CD1c-positive myeloid dendritic cell (primary cell): ENCODE data around the gene SAP30BP.

Source experiments
- DNase-seq: peaks from one replicate; pipeline ENCODE4 v3.0.0-alpha.2; 2016; ENCODE audit errors: extremely low spot score

SAP30BP gene

DNA sequence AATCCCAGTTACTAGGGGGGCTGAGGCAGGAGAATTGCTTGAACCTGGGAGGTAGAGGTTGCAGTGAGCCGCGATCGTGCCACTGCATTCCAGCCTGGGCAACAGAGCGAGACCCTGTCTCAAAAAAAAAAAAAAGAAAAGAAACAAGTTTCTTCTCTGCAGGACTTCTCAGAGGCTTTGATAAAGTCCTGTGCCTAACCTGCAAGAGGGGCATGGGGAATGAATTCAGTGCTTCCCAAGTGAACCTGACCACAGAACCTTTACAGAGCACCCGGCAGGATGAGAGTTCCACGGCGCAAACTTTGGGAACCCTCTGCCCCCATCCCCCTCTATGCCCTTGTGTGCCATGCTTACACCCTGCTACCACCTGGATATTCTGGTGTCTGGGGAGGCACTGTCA lies 72.0 kb downstream of the SAP30BP start:
- no peak for DNase-seq

DNA sequence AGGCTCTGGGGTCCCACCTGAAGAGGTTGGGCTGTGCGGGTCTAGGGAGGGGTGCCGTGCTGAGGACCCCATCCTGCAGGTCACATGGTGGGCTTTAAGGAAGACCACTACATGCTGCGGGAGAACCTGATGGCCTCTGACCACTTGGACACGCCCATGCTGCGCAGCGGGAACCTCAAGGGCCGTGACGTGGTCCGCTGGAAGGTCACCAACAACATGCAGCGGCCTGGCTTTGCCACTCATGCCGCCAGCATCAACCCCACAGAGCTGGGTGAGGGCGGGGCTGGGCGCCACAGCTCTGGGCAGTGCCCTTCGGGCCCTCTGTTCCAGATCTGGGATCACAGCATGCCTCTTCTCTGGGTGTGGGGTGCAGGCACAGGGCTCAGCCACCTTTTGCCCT lies 72.7 kb downstream of the SAP30BP start:
- no peak for DNase-seq

DNA sequence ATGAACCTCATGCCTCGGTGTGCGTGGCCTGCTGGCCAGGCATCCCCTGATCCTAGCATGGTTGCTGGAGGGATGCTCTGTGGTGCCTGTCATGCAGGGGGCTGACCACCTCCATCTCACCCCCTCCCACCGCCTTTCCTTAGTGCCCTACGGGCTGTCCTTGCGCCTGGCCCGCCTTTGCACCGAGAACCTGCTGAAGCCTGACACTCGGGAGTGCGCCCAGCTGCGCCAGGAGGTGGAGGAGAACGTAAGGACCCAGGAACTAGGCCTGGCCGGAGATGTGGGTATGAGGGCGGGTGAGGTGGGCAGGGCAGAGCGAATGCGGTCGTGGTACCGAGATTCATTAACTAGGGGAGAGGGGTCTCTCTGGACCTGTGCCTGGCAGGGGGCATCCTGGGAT lies 73.1 kb downstream of the SAP30BP start:
- DNase-seq: no peak

DNA sequence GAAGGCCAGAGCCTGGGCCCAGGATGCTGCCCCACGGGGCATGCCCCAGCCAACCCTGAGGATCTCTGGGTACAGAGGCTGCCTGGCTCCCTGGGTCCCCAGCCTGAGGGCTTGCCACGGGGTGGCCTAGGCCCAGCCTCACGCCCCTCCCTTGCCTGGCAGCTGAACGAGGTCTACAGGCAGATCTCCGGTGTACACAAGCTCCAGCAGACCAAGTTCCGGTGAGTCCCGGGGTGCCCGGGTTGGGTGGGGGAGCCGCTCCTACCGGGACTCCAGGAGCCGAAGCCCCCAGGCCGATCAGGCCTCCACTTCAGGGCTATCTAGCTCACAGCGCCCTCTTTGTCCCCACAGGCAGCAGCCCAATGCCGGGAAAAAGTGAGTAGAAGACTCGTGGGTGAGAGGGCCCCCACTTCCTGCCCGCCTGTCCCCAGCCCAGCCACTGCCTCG lies 73.5 kb downstream of the SAP30BP start:
- DNase-seq: no peak

GRCh38 chr17:75742337-75742736 lies 75.2 kb downstream of the SAP30BP start:
- no peak for DNase-seq

GRCh38 chr17:75743625-75744206 lies 76.6 kb downstream of the SAP30BP start:
- no peak for DNase-seq

DNA sequence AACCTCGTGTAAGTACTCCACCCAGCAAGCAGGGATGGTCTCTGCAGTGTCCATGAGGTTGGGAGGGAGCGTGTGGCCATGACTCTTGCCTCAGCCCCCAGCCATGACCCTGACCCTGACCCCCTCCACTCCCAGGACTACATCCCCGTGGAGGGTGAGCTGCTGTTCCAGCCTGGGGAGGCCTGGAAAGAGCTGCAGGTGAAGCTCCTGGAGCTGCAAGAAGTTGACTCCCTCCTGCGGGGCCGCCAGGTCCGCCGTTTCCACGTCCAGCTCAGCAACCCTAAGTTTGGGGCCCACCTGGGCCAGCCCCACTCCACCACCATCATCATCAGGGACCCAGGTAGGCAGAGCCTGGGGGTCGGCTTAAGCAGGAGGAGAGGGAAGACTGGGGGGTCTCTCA lies 81.6 kb downstream of the SAP30BP start:
- DNase-seq: no peak

- peak; percentile 89 for DNase-seq
These were observed 82.6 kb downstream of the SAP30BP start for GRCh38 chr17:75749545-75750389.

- DNase-seq: no peak
These were observed 83.7 kb downstream of the SAP30BP start for GRCh38 chr17:75750661-75751423.

DNA sequence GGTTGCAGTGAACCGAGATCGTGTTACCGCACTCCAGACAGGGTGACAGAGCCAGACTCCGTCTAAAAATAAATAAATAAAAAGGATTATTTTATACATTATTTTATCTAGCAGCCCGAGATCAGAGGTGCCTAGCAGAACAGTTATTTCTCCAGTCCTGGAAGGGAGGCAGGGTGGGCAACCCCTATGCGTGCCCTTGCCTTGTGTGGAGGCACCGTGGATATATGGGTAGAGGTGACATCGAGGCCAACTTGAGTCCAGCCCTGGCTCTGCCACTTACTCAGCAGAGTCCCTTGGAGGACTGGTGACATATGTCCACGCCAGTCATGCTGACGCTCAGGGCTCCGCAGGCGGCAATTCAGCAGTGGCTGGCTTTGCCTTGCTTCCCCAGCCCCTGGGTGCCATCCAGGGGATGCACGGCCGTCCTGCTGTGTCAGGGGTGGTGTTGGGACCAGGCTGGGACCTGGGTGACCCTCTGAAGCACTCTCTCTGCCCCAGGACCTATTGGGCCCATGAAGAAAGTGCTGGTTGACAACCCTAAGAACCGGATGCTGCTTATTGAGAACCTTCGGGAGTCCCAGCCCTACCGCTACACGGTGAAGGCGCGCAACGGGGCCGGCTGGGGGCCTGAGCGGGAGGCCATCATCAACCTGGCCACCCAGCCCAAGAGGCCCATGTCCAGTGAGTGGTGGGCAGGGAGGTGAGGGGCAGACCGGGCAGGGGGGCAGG lies 84.7 kb downstream of the SAP30BP start:
- no peak for DNase-seq

DNA sequence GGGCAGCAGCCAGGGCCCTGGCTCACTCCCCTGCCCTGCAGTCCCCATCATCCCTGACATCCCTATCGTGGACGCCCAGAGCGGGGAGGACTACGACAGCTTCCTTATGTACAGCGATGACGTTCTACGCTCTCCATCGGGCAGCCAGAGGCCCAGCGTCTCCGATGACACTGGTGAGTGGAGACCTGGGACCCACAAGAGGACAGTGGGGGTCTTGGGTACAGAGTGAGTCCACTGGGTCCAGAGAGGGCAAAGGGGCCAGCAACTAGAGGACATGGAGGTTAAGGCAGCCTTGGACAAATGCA lies 85.2 kb downstream of the SAP30BP start:
- DNase-seq: no peak

DNA sequence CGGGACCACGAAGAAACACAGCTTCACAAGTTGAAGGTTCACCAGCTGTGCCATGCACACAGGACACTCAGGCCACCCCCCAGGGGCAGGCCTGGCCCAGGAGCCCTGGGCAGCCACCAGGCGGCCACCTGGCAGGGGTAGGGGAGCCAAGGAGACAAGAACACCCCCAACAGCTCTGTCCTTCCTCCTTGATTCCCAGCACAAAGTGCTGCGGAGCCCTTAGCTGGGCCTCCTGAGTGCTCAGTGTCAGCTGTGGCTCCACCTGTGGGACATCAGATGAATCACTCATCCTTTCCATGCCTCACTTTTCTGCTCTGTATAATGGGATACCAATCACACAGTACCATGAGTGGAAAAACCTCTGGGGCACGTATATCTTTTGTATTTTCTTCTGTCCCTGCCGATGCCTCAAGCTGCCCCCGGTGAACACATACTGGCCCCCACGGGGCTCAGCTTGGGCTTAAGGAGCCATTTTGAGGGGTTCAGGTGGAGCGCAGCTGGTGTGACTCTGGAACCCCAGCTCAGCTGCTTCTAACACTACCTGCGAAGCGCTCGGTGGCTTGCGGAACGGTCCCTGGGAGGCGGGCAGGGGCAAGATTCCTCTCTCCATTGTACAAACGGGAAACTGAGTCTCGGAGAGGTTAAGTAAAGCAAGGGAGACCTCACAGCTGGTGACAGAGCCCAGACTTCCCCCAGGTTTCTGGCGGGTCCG lies 85.8 kb downstream of the SAP30BP start:
- no peak for DNase-seq

DNA sequence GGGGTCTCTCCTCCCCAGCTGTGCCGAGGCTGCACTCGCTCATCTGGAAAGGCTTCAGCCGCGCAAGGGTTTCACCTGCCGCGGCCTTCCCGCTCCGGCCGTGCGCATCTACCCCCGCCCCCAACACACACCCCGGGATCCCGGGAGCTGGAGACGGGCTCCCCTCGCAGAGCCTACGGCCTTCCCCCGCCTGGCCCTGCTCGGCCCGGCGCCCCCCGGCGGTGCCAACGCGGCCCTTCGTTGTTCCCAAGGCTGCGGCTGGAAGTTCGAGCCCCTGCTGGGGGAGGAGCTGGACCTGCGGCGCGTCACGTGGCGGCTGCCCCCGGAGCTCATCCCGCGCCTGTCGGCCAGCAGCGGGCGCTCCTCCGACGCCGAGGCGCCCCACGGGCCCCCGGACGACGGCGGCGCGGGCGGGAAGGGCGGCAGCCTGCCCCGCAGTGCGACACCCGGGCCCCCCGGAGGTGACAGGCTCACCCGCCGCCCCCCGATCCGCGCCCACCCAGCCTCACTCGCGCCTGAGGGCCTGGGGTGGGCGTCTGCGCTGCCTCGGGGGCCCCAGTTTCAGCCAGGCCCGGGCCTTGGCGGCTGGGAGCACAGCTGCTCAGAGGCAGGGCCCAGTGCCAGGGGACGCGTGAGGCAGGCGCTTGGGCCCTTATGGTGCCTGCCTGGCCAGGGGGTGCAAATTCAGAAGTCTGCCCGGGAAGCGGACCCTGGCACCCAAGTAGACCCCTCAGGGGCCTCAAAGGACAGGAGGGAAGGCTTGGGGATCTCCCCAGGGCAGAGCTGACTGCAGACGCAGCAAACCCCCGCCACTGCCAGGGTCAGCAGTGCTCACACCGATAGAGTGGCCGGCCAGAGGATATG lies 86.6 kb downstream of the SAP30BP start:
- peak; percentile 73 for DNase-seq

GRCh38 chr17:75754378-75755204 lies 87.5 kb downstream of the SAP30BP start:
- DNase-seq: peak; percentile 33

DNA sequence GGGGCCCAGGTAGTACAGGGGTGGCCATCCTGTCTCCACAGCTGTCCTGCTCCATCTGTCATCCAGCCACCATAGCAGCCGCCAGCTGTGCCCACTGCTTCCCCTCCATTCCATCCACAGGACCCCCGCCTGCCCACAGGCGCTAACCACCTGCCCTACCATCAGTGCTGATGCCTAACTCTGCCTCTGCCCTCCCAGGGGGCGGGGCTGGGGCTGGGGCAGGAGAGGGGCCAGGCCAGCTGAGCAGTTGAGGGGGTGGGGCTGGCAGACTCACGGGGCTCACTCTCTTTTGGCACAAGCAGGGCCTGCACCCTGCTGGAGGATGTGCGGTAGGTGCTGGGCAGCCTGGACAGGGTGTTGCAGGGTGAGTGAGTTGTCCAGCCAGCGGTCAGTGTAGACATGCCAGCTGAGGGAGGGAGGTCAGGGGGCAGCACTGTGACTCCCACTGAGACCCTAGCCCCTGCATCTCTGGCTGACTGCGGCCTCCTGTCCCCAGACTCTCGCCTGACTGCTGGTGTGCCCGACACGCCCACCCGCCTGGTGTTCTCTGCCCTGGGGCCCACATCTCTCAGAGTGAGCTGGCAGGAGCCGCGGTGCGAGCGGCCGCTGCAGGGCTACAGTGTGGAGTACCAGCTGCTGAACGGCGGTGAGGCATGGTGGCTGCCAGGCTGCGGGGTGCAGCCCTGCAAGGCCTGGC lies 88.2 kb downstream of the SAP30BP start:
- DNase-seq: no peak

DNA sequence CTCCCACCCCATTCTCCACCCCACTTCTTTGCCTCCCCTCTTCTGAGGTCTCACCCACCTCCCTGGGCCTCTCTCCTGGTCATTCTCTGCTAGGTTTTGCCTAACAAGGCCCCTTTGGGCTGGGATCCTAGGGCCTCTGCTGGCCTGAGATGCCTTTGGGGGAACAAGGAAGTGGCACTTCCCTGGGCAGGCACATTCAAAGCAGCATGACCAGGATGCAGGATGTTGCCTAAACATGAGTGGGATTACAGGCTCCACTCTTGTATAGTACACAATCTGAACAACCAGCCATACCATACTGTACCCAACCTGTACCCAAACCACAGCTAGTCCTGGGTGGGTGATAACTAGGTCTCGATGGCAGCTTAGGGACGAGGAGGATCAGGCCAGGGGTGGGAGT lies 88.9 kb downstream of the SAP30BP start:
- peak; percentile 62 for DNase-seq

- no peak for DNase-seq
These were observed 89.4 kb downstream of the SAP30BP start for GRCh38 chr17:75756451-75757085.

DNA sequence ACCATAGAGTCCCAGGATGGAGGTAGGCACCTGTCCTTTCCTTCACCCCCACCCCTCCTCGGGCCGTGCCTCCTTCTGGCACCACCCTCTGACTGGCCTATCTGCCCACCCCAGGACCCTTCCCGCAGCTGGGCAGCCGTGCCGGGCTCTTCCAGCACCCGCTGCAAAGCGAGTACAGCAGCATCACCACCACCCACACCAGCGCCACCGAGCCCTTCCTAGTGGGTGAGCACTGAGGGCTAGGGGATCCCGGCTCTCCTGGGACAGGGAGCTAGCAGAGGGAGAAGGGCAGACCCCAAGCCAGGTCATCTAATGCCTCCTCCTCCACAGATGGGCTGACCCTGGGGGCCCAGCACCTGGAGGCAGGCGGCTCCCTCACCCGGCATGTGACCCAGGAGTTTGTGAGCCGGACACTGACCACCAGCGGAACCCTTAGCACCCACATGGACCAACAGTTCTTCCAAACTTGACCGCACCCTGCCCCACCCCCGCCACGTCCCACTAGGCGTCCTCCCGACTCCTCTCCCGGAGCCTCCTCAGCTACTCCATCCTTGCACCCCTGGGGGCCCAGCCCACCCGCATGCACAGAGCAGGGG lies 90.0 kb downstream of the SAP30BP start:
- DNase-seq: no peak
